NCI-H128 (cell line): ENCODE measurements around the gene PELI2.
A peak's percentile ranks its signal among the peaks of the same experiment; 100 is the strongest.

Experiments used
- DNase-seq: peaks from one replicate; lab custom pipeline; 2025; ENCODE audit not compliant: unreplicated experiment; lab: John Stamatoyannopoulos, UW

PELI2 gene

GRCh38 chr14:56199982-56200577, 81.9 kb downstream of the PELI2 start:
- DNase-seq, result no peak

- no peak for DNase-seq
These were observed 84.0 kb downstream of the PELI2 start for GRCh38 chr14:56202256-56202655.

- DNase-seq, result no peak
These were observed 87.7 kb downstream of the PELI2 start for GRCh38 chr14:56205881-56206280.

GRCh38 chr14:56206596-56206995, 88.4 kb downstream of the PELI2 start:
- no peak for DNase-seq

- DNase-seq, result peak; percentile 43
These were observed 89.5 kb downstream of the PELI2 start for GRCh38 chr14:56207626-56208292.

- no peak for DNase-seq
These were observed 90.3 kb downstream of the PELI2 start for GRCh38 chr14:56208520-56208919.

- no peak for DNase-seq
These were observed 92.4 kb downstream of the PELI2 start for GRCh38 chr14:56210571-56210970.

- no peak for DNase-seq
These were observed 92.9 kb downstream of the PELI2 start for GRCh38 chr14:56211084-56211483.

GRCh38 chr14:56211844-56212243, 93.6 kb downstream of the PELI2 start:
- no peak for DNase-seq

GRCh38 chr14:56212521-56212920, 94.3 kb downstream of the PELI2 start:
- DNase-seq, result no peak

- DNase-seq, result no peak
These were observed 95.1 kb downstream of the PELI2 start for GRCh38 chr14:56213306-56213705.

GRCh38 chr14:56215180-56215579, 97.0 kb downstream of the PELI2 start:
- DNase-seq, result no peak

GRCh38 chr14:56216626-56217379, 98.6 kb downstream of the PELI2 start:
- peak; percentile 58 for DNase-seq

- no peak for DNase-seq
These were observed 99.3 kb downstream of the PELI2 start for GRCh38 chr14:56217380-56218045.

GRCh38 chr14:56219666-56220413, 101.6 kb downstream of the PELI2 start:
- DNase-seq, result no peak

GRCh38 chr14:56221382-56222128, 103.3 kb downstream of the PELI2 start:
- DNase-seq, result no peak

- DNase-seq, result no peak
These were observed 106.0 kb downstream of the PELI2 start for GRCh38 chr14:56224229-56224628.

GRCh38 chr14:56224691-56225681, 106.8 kb downstream of the PELI2 start:
- DNase-seq, result no peak

- no peak for DNase-seq
These were observed 117.2 kb downstream of the PELI2 start for GRCh38 chr14:56235388-56235787.
